ENCODE data around the gene CHCHD4.

GRCh38 chr3:14141144-14141543 lies 16.5 kb upstream of the CHCHD4 start:
- TF ChIP-seq CTCF (IDR thresholded peaks at IDR 0.05) (no peak), POLR2A (IDR thresholded peaks at IDR 0.05) (no peak)

Data from ovary (tissue), 3 donors.